IPS-18a (cell line): ENCODE results near the gene TSG101.

Experiments
- H3K27ac ChIP-seq: one replicate; pipeline ENCODE4 v1.5.1; 2013; ENCODE audit warnings: low read length
- H3K27me3 ChIP-seq: one replicate; pipeline ENCODE4 v1.6.1; 2013; ENCODE audit warnings: mild to moderate bottlenecking, low read length; ENCODE audit not compliant: control insufficient read depth, insufficient read depth
- H3K36me3 ChIP-seq: one replicate; pipeline ENCODE4 v1.6.1; 2013; ENCODE audit warnings: low read depth, low read length; ENCODE audit not compliant: control insufficient read depth
- H3K4me1 ChIP-seq: one replicate; pipeline ENCODE4 v1.6.1; 2013; ENCODE audit warnings: low read depth, low read length; ENCODE audit not compliant: control insufficient read depth
- H3K4me3 ChIP-seq: one replicate; pipeline ENCODE4 v1.5.1; 2013; ENCODE audit warnings: low read length
- H3K9ac ChIP-seq: one replicate; pipeline ENCODE4 v1.6.1; 2013; ENCODE audit warnings: mild to moderate bottlenecking, low read length, moderate library complexity
- H3K9me3 ChIP-seq: one replicate; pipeline ENCODE4 v1.6.1; 2013; ENCODE audit warnings: low read depth, low read length; ENCODE audit not compliant: control insufficient read depth

Gene TSG101

GRCh38 chr11:18461909-18462308, 64.8 kb downstream of the TSG101 start:
- Histone ChIP-seq H3K36me3 (no peaks in the 10 kb centered on the region), H3K4me3 (no peak overlapping the region), H3K27ac (no peak overlapping the region), H3K27me3 (no peaks in the 10 kb centered on the region), H3K4me1 (no peaks in the 10 kb centered on the region), H3K9me3 (no peaks in the 10 kb centered on the region), H3K9ac (no peak overlapping the region)

- Histone ChIP-seq H3K4me1 (no peaks in the 10 kb centered on the region), H3K9ac (no peak overlapping the region)
Measured at GRCh38 chr11:18459634-18460033, 67.1 kb downstream of the TSG101 start.

GRCh38 chr11:18457450-18457849, 69.3 kb downstream of the TSG101 start:
- H3K36me3 ChIP-seq, result no peaks in the 10 kb centered on the region
- no peaks in the 10 kb centered on the region for H3K27me3 ChIP-seq
- no peaks in the 10 kb centered on the region for H3K4me1 ChIP-seq
- H3K4me3 ChIP-seq, result no peak overlapping the region
- H3K9me3 ChIP-seq, result no peaks in the 10 kb centered on the region
- no peak overlapping the region for H3K27ac ChIP-seq
- no peak overlapping the region for H3K9ac ChIP-seq

More at GRCh38 chr11:18459634-18460033, 67.1 kb downstream of the TSG101 start:
- no peak overlapping the region for H3K4me3 ChIP-seq
- H3K9me3 ChIP-seq, result no peaks in the 10 kb centered on the region
- no peak overlapping the region for H3K27ac ChIP-seq
- H3K27me3 ChIP-seq, result no peaks in the 10 kb centered on the region
- H3K36me3 ChIP-seq, result no peaks in the 10 kb centered on the region

GRCh38 chr11:18455686-18456372, 70.9 kb downstream of the TSG101 start, which contains the start of gene LDHAL6A:
LDHAL6A (plus strand) TSS chr11:18455856; CDS start chr11:18456681, 825 bp downstream.
- no peaks in the 10 kb centered on the region for H3K9me3 ChIP-seq
- H3K27me3 ChIP-seq, result no peaks in the 10 kb centered on the region
- H3K27ac ChIP-seq, result no peak within 1 kb of the TSS
- no peak within 1 kb of the TSS for H3K4me3 ChIP-seq
- no peak within 1 kb of the TSS for H3K9ac ChIP-seq
- no peaks in the 10 kb centered on the region for H3K36me3 ChIP-seq
- H3K4me1 ChIP-seq, result no peaks in the 10 kb centered on the region

GRCh38 chr11:18452927-18453326, 73.8 kb downstream of the TSG101 start:
- no peaks in the 10 kb centered on the region for H3K27me3 ChIP-seq

GRCh38 chr11:18449251-18449650, 77.5 kb downstream of the TSG101 start:
- H3K4me1 ChIP-seq, result no peaks in the 10 kb centered on the region
- H3K9ac ChIP-seq, result no peak overlapping the region
- no peak overlapping the region for H3K4me3 ChIP-seq
- H3K27ac ChIP-seq, result no peak overlapping the region
- H3K36me3 ChIP-seq, result no peaks in the 10 kb centered on the region
- no peaks in the 10 kb centered on the region for H3K27me3 ChIP-seq
- H3K9me3 ChIP-seq, result no peaks in the 10 kb centered on the region

More at GRCh38 chr11:18452927-18453326, 73.8 kb downstream of the TSG101 start:
- H3K36me3 ChIP-seq, result no peaks in the 10 kb centered on the region
- no peak overlapping the region for H3K27ac ChIP-seq
- no peaks in the 10 kb centered on the region for H3K9me3 ChIP-seq
- no peak overlapping the region for H3K9ac ChIP-seq
- H3K4me3 ChIP-seq, result no peak overlapping the region
- no peaks in the 10 kb centered on the region for H3K4me1 ChIP-seq

- Histone ChIP-seq H3K9me3 (no peaks in the 10 kb centered on the region), H3K4me3 (no peak overlapping the region), H3K9ac (no peak overlapping the region), H3K4me1 (no peaks in the 10 kb centered on the region), H3K36me3 (no peaks in the 10 kb centered on the region), H3K27ac (no peak overlapping the region), H3K27me3 (no peaks in the 10 kb centered on the region)
Measured at GRCh38 chr11:18438691-18439090, 88.1 kb downstream of the TSG101 start.
